Activated CD4-positive, alpha-beta T cell treated with anti-CD3 and anti-CD28 coated beads, Interleukin-10, Interleukin-2, amounts not matched to agents 100 ng/mL and 50 ng/mL, durations not matched to agents 16 hours and 8 hours (primary cell): ENCODE measurements around the gene SULF2.

ENCODE experiments used
- DNase-seq: peaks from one replicate; pipeline ENCODE4 v3.0.0-alpha.2; 2020

SULF2 gene

DNA sequence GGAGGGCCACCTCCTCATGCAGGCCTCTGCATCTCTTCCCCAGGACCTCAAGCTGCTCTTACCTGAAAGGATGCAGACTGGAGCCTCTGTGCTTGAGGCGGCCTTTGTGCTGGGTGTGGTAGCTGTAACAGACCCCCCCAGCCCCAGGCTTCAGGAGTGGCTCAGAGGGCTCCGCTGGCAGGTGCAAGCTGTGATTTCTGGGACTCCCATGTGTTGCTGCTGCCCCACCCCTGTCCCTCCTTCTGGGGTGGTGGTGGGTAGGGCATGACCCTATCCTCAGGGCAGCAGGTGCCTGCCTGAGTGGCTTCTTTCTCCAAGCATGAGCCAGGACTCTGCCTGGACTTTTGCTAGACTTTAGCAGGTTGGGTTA, 121.2 kb downstream of the SULF2 start:
- DNase-seq, result no peak

- peak; percentile 81 for DNase-seq
Observed at GRCh38 chr20:47663354-47664067, 121.8 kb downstream of the SULF2 start.

- no peak for DNase-seq
Observed at GRCh38 chr20:47662483-47663353, 122.6 kb downstream of the SULF2 start.

- DNase-seq, result no peak
Observed at GRCh38 chr20:47661714-47662113, 123.6 kb downstream of the SULF2 start.

- DNase-seq, result no peak
Observed at GRCh38 chr20:47660983-47661700, 124.1 kb downstream of the SULF2 start.

DNA sequence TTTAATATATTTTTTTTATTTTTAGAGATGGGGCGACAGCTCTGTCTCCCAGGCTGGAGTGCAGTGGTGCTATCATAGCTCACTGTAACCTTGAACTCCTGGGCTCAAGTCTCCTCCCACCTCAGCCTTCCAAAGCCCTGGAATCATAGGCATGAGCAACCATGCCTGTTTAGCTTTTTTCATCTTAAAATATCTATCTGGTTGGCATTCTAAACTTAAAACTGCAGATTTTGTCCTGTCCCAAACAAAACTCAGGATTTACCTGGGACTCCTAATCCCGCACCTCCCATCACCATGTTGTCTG, 124.7 kb downstream of the SULF2 start:
- DNase-seq, result no peak

DNA sequence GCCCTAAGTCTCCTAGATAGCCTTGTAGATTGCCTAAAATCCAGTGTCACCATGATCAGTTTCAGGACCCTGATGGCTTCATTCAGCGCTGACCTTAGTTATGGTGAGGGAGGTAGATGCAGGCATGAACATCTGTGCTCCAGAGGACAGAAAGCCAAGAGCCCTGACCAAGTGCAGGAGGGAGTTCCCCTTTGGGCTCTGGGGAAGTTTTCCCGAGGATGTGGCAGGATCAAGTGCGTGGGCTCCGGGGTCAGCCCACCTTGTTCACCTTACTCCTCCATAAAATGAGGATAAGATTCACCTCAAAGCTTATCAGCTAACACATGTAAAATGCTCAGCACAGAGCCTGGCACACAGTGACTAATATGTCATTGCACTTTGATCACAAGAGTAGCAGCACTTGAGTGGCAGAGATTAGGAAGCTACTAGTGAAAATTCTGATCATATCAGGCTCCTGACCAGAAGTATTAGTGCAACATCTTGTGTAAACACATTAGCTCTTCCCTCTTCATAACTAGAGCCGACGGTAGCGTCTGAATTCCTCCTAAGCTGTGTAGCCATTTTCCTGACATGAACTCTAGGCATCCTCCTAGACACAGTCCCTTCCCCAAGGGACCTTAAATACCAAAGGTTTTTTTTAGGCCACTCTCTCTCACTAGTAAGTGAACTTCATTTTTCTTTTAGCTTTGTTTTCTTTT, 125.2 kb downstream of the SULF2 start:
- no peak for DNase-seq

GRCh38 chr20:47656318-47656717, 129.0 kb downstream of the SULF2 start:
- no peak for DNase-seq

GRCh38 chr20:47655635-47656034, 129.6 kb downstream of the SULF2 start:
- no peak for DNase-seq

DNA sequence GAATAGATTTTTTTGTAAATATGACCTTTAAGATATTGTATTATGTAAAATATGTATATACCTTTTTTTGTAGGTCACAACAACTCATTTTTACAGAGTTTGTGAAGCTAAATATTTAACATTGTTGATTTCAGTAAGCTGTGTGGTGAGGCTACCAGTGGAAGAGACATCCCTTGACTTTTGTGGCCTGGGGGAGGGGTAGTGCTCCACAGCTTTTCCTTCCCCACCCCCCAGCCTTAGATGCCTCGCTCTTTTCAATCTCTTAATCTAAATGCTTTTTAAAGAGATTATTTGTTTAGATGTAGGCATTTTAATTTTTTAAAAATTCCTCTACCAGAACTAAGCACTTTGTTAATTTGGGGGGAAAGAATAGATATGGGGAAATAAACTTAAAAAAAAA, 130.9 kb downstream of the SULF2 start:
- no peak for DNase-seq

GRCh38 chr20:47653869-47654268, 131.4 kb downstream of the SULF2 start:
- DNase-seq, result no peak

GRCh38 chr20:47652794-47653193, 132.5 kb downstream of the SULF2 start:
- no peak for DNase-seq

- no peak for DNase-seq
Observed at GRCh38 chr20:47652301-47652700, 133.0 kb downstream of the SULF2 start.

DNA sequence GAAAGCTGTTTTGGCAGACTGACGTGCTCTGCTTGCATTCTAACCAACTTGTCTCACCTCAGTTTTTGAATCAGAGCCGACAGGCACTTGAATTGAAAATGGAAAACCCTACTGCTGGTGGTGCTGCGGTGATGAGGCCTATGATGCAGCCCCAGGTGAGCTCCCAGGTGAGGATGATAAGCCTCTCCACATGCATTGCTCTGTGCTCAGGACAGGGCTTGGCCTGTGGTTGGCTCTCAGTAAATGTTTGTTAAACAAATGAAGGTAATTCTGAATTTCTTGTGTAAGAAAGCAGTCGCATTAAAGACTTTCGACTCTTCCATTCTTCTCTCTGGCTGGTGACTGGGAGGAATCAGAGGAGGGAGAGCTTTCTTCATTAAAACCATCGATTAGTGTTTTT, 136.3 kb downstream of the SULF2 start:
- no peak for DNase-seq

GRCh38 chr20:47647994-47648393, 137.3 kb downstream of the SULF2 start:
- DNase-seq, result no peak

GRCh38 chr20:47645632-47646031, 139.6 kb downstream of the SULF2 start:
- no peak for DNase-seq

DNA sequence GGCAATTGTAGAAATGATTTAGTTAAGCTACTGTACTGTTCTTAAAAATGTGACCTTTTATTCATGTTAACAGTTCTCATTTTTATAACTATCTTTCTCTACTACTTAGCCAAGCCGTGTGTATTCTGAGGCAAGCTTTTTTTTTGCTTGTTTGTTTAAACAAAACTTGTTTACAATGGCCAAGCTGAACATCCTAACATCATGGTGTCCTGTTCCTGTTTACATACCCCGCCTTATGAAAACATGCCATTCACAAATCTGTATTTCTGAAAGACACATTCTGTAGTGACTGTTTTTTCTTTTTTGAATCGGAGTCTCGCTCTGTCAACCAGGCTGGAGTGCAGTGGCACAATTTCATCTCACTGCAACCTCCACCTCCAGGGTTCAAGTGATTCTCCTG, 142.7 kb downstream of the SULF2 start:
- DNase-seq, result no peak

GRCh38 chr20:47642118-47642517, 143.2 kb downstream of the SULF2 start:
- no peak for DNase-seq

- no peak for DNase-seq
Observed at GRCh38 chr20:47638851-47639250, 146.4 kb downstream of the SULF2 start.

- no peak for DNase-seq
Observed at GRCh38 chr20:47635256-47635655, 150.0 kb downstream of the SULF2 start.

DNA sequence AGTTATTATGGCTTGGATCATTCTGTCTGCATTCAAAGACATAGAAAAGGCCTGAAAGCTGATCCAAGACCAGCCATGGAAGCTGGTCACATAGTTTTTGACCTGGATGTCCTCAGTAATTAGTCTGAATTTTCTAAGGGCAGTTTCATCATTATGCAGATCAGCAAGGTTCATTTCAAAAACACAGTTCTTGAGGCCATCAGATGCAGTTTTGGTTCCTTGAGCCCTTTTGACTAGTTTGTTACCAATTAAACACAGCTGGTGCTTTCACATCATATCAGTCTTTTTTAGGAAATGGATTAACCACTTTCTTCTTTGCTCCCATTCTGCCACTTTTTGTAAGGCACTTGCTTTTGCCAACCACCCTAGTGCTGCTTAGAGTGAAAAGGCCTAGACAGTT, 154.2 kb downstream of the SULF2 start:
- DNase-seq, result no peak

- no peak for DNase-seq
Observed at GRCh38 chr20:47629907-47630306, 155.4 kb downstream of the SULF2 start.

GRCh38 chr20:47627540-47627939, 157.7 kb downstream of the SULF2 start:
- no peak for DNase-seq
